Gastroesophageal sphincter (tissue), 3 donors: ENCODE measurements around the gene SDK1.

Experiments
- EP300 ChIP-seq: sonication (generic); formaldehyde crosslinking; IDR thresholded peaks from one replicate; pipeline ENCODE4 v1.6.1; 2017; ENCODE audit warnings: antibody characterized with exemption, mild to moderate bottlenecking
- POLR2A ChIP-seq, 2 donors: fragments of 450-650 bp; IDR thresholded peaks; one replicate each; pipeline ENCODE4 v1.6.1; 2017; ENCODE audit warnings: antibody characterized with exemption in 2 of 2, mild to moderate bottlenecking in 2 of 2, moderate library complexity in 1 of 2
- POLR2AphosphoS5 ChIP-seq: sonication (generic); formaldehyde crosslinking; IDR thresholded peaks from one replicate; pipeline ENCODE4 v1.6.1; 2017; ENCODE audit warnings: antibody characterized with exemption
- TF ChIP-seq, protein P1 (sequence below), 4 experiments: fragments of 200-600 bp in 2 of 4; fragments of 450-650 bp in 2 of 4; sonication (generic) in 1 of 4; IDR thresholded peaks; one replicate each; pipeline ENCODE4 v1.5.1; 2017 to 2019; ENCODE audit warnings: antibody characterized with exemption in 4 of 4, mild to moderate bottlenecking in 2 of 4, moderate library complexity in 2 of 4

DNA sequence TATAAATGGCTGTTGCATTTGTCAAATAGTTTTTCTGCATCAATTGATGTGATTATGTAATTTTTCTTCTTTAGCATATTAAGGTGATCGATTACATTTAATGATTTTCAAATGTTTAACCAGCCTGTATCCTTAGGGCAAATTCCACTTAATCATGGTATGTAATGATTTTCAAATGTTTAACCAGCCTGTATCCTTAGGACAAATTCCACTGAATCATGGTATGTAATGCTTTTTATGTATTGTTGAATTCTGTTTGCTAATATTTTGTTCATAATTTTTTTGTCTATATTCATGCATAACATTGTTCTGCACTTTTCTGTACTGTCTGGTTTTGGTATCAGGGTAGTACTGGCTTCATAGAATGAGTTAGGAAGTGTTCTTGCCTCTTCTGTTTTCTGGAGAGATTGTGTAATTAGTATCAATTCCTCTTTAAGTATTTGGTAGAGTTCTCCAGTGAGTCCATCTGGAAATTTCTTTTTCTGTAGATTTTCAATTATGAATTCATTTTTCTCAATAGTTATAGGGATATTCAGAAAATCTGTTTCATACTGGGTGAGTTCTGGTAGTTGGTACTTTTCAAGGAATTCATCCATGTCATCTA is 987.8 kb downstream of the SDK1 start:
- TF ChIP-seq, protein P1, sequence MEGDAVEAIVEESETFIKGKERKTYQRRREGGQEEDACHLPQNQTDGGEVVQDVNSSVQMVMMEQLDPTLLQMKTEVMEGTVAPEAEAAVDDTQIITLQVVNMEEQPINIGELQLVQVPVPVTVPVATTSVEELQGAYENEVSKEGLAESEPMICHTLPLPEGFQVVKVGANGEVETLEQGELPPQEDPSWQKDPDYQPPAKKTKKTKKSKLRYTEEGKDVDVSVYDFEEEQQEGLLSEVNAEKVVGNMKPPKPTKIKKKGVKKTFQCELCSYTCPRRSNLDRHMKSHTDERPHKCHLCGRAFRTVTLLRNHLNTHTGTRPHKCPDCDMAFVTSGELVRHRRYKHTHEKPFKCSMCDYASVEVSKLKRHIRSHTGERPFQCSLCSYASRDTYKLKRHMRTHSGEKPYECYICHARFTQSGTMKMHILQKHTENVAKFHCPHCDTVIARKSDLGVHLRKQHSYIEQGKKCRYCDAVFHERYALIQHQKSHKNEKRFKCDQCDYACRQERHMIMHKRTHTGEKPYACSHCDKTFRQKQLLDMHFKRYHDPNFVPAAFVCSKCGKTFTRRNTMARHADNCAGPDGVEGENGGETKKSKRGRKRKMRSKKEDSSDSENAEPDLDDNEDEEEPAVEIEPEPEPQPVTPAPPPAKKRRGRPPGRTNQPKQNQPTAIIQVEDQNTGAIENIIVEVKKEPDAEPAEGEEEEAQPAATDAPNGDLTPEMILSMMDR (IDR thresholded peaks at IDR 0.05) = no peak
- TF ChIP-seq POLR2A (IDR thresholded peaks at IDR 0.05) (no peak), POLR2AphosphoS5 (no peak), EP300 (no peak)
